SHP77 (cell line): ENCODE data around the gene ACER1.
A peak's percentile ranks its signal among the peaks of the same experiment; 100 is the strongest.
"Not testable (repeated sequence)": the region's sequence is repeated elsewhere in the genome, so short reads cannot be mapped to it uniquely, and the experiment has no call there.

Experiments
- DNase-seq, 2 experiments: peaks; one replicate each; lab custom pipeline; 2025; lab: John Stamatoyannopoulos, UW

ACER1 gene

GRCh38 chr19:6287269-6287885 lies 46.0 kb downstream of the ACER1 start:
- DNase-seq = peak in 1 of 2 experiments; percentile 26

- DNase-seq = no peak
These were observed 46.7 kb downstream of the ACER1 start for GRCh38 chr19:6286676-6287075.

DNA sequence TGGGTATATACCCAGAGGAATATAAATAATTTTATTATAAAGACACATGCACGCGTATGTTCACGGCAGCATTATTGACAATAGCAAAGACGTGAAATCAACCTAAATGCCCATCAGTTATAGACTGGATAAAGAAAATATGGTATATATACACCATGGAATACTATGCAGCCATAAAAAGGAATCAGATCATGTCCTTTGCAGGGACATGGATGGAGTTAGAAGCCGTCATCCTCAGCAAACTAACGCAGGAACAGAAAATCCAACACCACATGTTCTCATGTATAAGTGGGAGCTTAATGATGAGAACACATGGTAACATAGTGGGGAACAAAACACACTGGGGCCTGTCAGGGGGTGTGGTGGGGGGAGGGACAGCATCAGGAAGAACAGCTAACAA lies 51.0 kb downstream of the ACER1 start:
- DNase-seq = not testable (repeated sequence)

DNA sequence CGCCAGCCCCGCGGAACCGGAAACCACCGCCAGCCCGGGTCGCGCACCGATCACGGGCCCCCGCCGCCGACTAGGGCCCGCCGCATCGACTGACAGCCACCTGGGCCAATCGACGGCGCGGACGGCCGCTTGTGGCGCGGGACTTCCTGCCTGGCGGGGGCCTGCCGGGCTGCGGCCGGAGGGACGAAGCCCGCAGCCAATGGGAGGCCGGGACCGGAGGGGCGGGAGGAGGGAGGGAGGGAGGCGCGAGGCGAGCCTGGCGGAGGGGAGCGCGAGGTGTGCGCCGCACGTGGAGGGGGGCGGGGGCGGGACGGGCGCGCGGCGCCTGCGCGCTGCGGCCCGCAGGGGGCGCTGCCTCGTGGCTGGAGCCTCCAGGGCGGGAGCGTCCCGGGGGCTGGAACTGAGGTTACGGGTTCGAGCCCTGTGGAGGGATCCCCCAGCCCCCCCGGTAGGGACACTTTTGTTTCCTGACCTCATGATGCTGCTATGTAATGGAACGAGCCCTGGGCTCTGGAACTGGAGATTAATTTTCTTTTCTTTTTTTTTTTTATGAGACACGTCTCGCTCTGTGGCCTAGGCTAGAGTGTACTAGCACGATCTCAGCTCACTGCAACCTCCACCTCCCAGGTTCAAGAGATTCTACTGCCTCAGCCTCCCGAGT lies 53.4 kb downstream of the ACER1 start, which contains the start of gene MLLT1:
Gene MLLT1 (minus strand): TSS at position 45 of the 661 bp plus-strand sequence. CDS start 191 bp downstream, outside the sequence.
- DNase-seq = peak; percentile 82 to 92

- no peak for DNase-seq
These were observed 53.8 kb downstream of the ACER1 start for GRCh38 chr19:6279620-6279930.

DNA sequence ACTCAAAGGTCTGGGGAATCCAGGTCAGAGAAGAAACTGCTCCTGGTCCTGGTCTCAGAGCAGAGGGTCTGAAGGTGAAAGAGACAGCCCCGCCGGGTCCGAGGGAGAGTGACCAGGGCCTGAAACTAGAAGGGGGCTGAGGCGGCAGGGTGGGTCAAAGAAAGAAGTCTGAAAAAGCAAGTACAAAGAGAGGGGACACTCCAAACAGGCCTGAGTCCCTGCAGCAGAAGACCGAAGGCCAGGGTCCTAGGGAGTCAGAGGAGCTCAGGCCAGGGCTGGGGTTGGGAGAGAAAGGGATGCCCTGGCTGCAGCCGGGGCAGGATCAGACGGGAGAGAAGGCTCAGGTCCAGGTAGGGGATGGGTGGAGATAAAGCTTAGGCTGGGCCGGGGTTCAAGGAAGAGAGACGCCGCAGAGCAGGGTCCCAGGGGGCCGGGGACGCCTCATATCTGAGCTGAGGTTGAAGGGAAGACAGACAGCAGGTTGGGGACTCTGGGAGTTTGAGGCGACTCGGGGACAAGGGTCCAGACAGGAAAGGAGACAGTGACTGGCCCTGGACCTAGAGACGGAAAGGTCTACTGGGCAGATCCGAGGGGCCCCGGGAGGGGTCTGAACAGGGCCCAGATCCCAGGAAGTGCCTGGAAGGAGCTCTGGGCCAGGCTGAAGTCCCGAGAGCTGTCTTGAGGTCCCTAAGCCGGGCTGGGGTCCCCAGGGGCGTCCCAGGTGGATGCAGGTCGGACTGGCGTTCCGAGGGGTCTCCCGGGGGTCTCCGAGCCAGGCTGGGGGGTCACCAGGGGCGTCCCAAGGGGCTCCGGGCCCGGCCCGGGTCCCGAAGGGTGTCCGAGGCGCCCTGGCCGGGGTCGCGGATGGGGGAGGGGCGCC lies 54.4 kb downstream of the ACER1 start:
- no peak for DNase-seq

- no peak for DNase-seq
These were observed 55.4 kb downstream of the ACER1 start for GRCh38 chr19:6278051-6278450.

DNA sequence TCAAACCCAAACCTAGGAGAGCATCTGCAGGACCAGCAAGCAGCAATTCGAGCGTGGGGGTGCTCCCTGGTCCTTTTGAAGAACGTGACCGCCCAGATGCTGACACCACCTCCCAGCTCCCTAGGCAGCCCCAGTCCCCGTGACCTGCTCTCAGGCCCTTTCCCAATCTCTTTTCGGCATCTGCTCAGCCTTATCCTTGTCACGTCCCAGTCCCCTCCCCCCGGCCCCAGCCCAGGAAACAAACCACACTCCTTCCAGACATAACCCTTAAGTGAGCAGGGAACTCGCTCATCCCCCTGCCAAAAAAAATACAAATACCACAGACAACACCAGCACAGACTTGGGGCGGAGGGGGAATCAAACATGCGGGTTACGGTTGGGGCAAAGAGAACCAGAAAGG lies 57.0 kb downstream of the ACER1 start:
- no peak for DNase-seq

DNA sequence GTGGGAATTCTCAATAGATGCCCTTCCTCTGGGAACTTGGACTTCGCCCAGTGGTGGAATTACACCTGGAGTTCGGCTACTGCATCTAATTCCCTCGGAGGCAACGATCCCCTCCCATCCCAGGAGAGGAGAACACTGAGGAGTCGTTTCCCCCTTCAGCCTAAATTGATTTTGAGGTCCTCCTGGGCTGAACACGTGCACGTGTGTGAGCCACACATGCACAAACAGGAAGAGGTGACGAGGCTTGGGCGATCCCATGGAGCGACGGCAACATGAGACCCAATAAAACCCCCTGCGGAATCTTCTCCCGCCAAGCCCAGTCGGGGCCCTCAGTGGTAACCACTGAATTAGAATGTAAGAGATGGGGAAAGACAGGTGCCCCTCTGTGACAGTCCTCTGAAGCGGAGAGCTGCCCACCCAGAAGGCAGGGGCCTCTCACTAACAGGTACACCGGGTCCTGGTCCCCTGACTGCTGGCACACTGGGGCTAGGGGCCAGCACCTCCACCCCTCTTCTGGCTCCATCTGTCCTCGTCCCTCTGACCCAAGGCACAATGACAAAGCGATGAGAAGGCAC lies 58.2 kb downstream of the ACER1 start:
- DNase-seq = no peak

DNA sequence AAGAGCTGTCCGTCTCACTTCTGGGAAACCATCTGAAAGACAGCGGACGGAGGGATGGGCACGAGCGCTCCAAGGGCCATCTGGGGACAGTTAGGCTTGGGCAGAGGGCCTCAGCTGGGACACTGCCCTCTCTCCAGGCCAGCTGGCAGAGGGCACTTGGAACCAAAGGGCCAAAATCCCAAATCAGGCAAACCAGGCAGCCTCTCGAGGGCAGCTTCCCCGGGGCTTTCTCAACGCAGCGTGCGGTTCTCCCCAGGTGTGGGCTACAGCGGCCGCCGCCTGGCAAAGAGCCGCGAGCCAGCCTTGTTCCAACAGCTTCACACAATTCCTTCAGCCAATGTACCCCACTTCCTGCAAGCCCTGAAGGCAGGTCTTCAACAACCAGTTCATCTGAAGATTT lies 58.7 kb downstream of the ACER1 start:
- no peak for DNase-seq

DNA sequence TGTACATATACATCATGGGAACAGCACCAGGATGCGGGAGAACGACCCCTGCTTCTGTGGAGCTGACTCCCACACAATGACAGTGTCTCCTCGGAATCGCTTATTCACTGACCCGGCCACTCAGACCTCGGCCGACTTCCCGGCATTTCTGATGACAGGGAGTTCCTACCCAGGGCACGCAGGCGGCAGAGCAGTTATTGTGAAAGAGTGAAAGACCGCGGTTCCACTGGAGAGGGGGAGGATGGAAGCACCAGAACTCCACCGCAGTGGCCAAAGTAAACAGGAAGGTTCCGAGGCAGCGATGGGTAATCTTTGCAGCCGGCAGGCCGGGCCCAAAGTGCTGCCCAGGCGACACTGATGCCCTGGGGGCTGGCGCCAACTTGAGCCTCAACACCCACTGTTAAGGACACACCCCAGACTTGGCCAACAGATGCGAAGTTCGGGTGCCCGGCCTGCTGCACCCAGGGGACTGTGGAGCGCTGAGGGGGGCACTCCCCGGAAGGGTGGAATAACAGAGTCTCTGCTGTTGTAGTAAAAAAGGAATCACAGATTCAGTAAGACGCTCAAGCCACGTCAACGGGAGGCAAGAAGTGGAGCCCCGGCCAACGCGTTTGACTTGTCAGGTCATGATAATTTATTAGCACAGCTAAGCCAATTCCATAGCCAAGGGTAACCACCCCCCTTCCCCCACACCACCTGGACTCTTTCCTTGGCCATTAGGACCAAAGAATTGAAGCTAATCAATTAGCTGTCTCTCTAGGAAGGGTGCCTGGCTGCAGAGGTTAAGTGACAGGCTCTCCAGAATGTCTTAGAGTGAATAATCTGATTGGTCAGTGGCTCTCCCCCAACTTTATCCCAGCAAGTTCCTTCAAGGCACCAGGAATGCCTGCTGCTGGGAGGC lies 59.5 kb downstream of the ACER1 start:
- DNase-seq = peak; percentile 54 to 67

- no peak for DNase-seq
These were observed 60.4 kb downstream of the ACER1 start for GRCh38 chr19:6272913-6273600.

DNA sequence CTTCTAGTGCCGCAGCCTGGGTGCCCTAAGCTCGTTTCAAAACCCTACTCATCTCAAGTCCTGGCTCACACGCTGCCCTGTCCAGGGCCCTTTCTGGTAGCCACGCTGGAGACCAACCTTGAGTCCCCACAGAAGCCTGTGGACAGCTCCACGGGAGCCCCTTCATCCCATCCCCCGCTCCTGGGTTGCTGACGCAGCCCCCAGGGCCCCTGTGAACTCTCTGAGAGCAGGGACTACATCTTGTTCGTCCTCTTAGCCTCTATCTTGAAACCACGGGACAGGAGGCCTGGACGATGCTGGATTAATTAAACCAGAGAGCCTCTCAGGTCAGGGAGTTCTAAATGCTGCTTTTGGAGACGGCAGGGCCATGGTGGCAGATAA lies 61.0 kb downstream of the ACER1 start:
- no peak for DNase-seq

DNA sequence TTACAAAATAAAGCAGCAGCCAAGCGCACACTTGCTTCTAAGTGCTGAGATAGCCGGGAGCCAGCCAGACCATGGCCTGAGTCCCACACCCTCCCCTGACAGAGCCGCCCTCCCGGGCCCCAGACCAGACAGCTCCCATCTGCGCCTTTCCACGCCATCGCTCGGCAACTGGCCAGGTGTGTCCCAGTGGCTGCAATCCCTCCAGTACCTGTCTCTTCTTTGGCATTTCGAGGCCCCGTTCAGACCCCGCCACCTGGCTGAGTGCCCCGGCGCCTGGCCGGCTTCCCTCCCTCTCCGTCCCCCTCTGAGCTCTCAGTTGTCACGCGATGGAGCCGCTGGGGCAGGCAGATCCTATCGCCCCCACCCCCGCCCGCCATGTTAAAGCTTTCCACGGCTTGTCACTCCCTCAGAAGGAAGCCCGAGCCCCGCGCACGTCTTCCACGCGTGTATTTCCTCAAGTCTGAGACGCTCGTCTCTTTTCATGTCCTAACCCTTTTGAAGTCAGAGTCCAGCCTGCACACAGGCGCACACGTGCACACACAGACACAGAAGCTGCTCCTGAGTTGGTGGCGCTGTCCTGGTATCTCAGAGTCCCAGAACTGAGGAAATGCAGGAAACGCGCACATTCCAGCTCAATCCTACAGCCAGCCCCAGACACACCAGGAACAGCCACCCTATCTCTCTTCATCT lies 61.5 kb downstream of the ACER1 start:
- peak; percentile 68 to 76 for DNase-seq

DNA sequence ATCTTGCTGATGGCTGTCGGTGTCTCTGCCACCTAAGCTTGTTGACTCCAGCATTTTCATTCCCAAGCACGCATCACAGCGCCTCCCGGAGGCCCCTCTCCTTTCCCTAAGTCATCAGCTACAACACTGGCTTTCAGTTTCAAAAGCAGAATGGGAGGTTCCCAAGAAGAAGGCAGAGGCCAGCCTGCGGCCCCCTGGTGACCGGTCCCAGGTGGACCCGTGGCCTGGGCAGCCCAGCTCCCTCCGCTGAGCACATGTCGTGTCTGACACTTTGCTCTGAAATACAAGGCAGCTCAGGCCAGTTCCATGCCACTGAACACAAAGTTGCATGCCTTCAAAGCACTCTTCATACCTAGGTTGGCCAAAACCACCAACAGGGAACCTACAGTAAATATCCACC lies 62.2 kb downstream of the ACER1 start:
- DNase-seq = no peak

GRCh38 chr19:6270822-6271221 lies 62.6 kb downstream of the ACER1 start:
- DNase-seq = no peak

DNA sequence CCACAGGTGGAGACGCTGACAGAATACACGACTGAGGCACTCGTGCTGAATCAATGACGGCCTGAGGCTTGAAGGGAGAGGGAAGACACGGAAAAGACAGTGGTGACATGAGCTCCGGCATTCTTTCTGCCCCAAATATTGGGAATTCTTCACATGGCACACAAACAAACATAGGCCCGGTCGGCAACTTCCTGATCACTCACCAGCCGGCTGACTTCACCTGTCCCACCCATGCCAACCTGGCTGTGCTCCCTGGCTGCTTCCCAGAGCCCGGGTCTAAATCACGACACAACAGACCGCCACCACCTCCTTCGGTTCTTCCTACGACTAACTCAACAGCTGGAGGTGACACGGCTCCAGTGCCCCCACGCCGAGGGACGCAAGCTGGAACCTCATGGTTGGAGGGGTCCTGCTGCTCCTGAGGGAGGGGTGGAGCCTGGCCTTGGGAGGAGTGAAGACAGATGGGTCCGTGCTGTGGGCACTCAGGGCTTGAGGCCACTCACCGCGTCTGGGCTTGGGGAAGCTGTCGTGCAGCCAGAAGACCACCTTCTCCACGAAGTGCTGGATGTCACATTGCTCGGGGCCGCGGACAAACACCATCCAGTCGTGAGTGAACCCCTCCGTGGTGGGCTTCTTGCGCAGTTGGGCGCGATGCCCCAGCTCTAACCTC lies 63.2 kb downstream of the ACER1 start:
- DNase-seq = no peak

DNA sequence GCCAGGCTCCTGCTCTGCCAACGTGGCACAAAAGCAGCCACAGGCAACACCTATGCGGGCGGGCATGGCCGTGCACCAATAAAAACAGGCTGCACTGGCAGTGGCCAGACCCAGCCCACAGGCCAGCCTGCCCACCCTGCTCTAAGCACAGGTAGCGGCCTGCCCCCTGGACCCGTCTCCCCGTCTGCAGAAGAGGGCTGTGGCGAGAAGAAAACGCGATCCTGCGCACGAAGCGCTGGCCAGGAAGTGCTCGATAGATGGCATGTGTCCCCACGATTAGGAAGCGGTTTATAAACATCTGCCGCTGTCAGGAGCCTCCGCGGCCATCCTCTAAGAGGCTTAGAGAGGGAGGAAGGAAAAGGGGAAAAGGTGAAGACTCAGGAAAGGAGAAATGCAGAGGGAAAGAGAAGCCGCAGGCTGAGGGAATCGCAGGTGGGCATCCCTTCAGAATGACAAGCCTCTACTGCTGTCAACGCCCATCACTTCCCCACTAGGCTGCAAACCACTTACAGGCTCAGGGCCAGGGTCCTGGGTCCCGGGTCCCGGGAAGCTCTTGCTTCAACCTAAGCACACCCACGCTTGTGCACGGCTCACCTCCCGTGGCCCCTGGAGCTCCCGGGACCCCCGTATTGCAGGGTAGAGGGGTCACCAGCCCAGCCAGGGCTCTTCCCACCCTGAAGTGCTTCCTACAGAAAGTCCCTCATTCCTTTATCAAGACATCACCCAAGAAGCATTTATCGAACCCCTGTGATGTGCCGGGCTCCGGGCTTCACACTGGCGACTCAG lies 64.1 kb downstream of the ACER1 start:
- DNase-seq = no peak

GRCh38 chr19:6268382-6268771 lies 65.0 kb downstream of the ACER1 start:
- no peak for DNase-seq
